Bronchial epithelial cell (primary cell): ENCODE measurements around the gene TPST1. TPM values are rescaled to one million over a fixed set of nuclear protein-coding genes. Genes with fewer than 3 reads are reported as not detected.

Experiments used
- DNase-seq: peaks from one replicate; pipeline ENCODE4 v3.0.0-alpha.2; 2010; ENCODE audit warnings: low read depth
- FAIRE-seq: peaks from 2 replicates; lab custom pipeline; 2011; peaks lifted over from hg19 to GRCh38; lab: Jason Lieb, UNC
- H3K27me3 ChIP-seq: 2 replicates; pipeline ENCODE4 v1.5.1; 2011; ENCODE audit warnings: low read length; ENCODE audit not compliant: control insufficient read depth, insufficient read depth
- H3K36me3 ChIP-seq: 2 replicates; pipeline ENCODE4 v1.5.1; 2011; ENCODE audit warnings: low read length; ENCODE audit not compliant: control insufficient read depth, insufficient read depth
- H3K4me3 ChIP-seq: 2 replicates; pipeline ENCODE4 v1.5.1; 2011; ENCODE audit warnings: mild to moderate bottlenecking, low read depth, low read length, control low read depth
- CTCF ChIP-seq: IDR thresholded peaks from 2 replicates; pipeline ENCODE4 v1.5.1; 2011; ENCODE audit warnings: mild to moderate bottlenecking, moderate library complexity, low read length, control low read depth, inconsistent platforms; ENCODE audit not compliant: insufficient read depth, severe bottlenecking
- total RNA-seq: library from RNA; depleted of rRNA; stranded (reverse); fragments of >200 nt; gene quantifications from 2 replicates; pipeline ENCODE4 v1.2.1, GENCODE V29; 2014

The TPST1 gene
- total RNA-seq, 1 donor from 2014 or later: 24.7 TPM

- FAIRE-seq (no peak), DNase-seq (no peak)
- no peak for TF ChIP-seq CTCF
- Histone ChIP-seq H3K4me3 (no peak overlapping the region), H3K27me3 (no peaks in the 10 kb centered on the region), H3K36me3 (no peaks in the 10 kb centered on the region)
Observed at GRCh38 chr7:66258409-66258808, 53.3 kb downstream of the TPST1 start.

GRCh38 chr7:66261941-66262340 is 56.8 kb downstream of the TPST1 start:
- TF ChIP-seq CTCF: no peak
- no peak for DNase-seq
- no peak for FAIRE-seq
- Histone ChIP-seq H3K27me3 (no peaks in the 10 kb centered on the region), H3K4me3 (no peak overlapping the region), H3K36me3 (no peaks in the 10 kb centered on the region)

GRCh38 chr7:66263936-66264335 is 58.8 kb downstream of the TPST1 start:
- no peak for TF ChIP-seq CTCF
- no peak for FAIRE-seq
- Histone ChIP-seq H3K4me3 (no peak overlapping the region), H3K36me3 (no peaks in the 10 kb centered on the region), H3K27me3 (no peaks in the 10 kb centered on the region)
- DNase-seq: no peak

- DNase-seq (no peak), FAIRE-seq (no peak)
- TF ChIP-seq CTCF: no peak
- H3K27me3 ChIP-seq: no peaks in the 10 kb centered on the region
- no peaks in the 10 kb centered on the region for H3K36me3 ChIP-seq
- no peak overlapping the region for H3K4me3 ChIP-seq
Observed at GRCh38 chr7:66265566-66265965, 60.4 kb downstream of the TPST1 start.

GRCh38 chr7:66267249-66267648 is 62.1 kb downstream of the TPST1 start:
- FAIRE-seq (no peak), DNase-seq (no peak)
- no peak for TF ChIP-seq CTCF
- Histone ChIP-seq H3K4me3 (no peak overlapping the region), H3K36me3 (no peaks in the 10 kb centered on the region), H3K27me3 (no peaks in the 10 kb centered on the region)

- no peak for TF ChIP-seq CTCF
Observed at GRCh38 chr7:66269978-66270377, 64.8 kb downstream of the TPST1 start.

More at GRCh38 chr7:66269978-66270377, 64.8 kb downstream of the TPST1 start:
- Histone ChIP-seq H3K36me3 (no peaks in the 10 kb centered on the region), H3K27me3 (no peaks in the 10 kb centered on the region), H3K4me3 (no peak overlapping the region)
- FAIRE-seq (no peak), DNase-seq (no peak)
